ENCODE data around the gene SLC12A6.
"Not testable (repeated sequence)": the region's sequence is repeated elsewhere in the genome, so short reads cannot be mapped to it uniquely, and the experiment has no call there.

Gene SLC12A6

GRCh38 chr15:34337557-34338306, at the start of gene SLC12A6:
TSS of gene SLC12A6 (minus strand) at chr15:34337781. CDS start at chr15:34336680, 1,101 bp downstream.
- DNase-seq: peak; percentile 92

- DNase-seq: not testable (repeated sequence)
These were observed 44.4 kb upstream of the SLC12A6 start for GRCh38 chr15:34381829-34382521.

- not testable (repeated sequence) for DNase-seq
These were observed 42.9 kb upstream of the SLC12A6 start for GRCh38 chr15:34380491-34380890.

GRCh38 chr15:34376856-34377255, 39.3 kb upstream of the SLC12A6 start:
- no peak for DNase-seq

- not testable (repeated sequence) for DNase-seq
These were observed 38.0 kb upstream of the SLC12A6 start for GRCh38 chr15:34375541-34375940.

GRCh38 chr15:34374816-34375215, 37.2 kb upstream of the SLC12A6 start:
- DNase-seq: no peak

GRCh38 chr15:34373951-34374350, 36.4 kb upstream of the SLC12A6 start:
- no peak for DNase-seq

GRCh38 chr15:34370643-34371042, 33.1 kb upstream of the SLC12A6 start:
- no peak for DNase-seq

GRCh38 chr15:34370129-34370528, 32.5 kb upstream of the SLC12A6 start:
- DNase-seq: no peak

GRCh38 chr15:34367101-34368081, 29.8 kb upstream of the SLC12A6 start, which contains the start of gene LPCAT4:
TSS of gene LPCAT4 (minus strand) at chr15:34367196. CDS start at chr15:34367100, 96 bp downstream.
- peak; percentile 88 for DNase-seq

- DNase-seq: peak; percentile 36
These were observed 28.9 kb upstream of the SLC12A6 start for GRCh38 chr15:34366271-34367065.

- DNase-seq: no peak
These were observed 28.3 kb upstream of the SLC12A6 start for GRCh38 chr15:34365836-34366235.

- no peak for DNase-seq
These were observed 27.7 kb upstream of the SLC12A6 start for GRCh38 chr15:34365091-34365825.

GRCh38 chr15:34364041-34364440, 26.5 kb upstream of the SLC12A6 start:
- DNase-seq: no peak

GRCh38 chr15:34362047-34362773, 24.6 kb upstream of the SLC12A6 start:
- DNase-seq: no peak

GRCh38 chr15:34361278-34361677, 23.7 kb upstream of the SLC12A6 start:
- DNase-seq: no peak

- no peak for DNase-seq
These were observed 22.7 kb upstream of the SLC12A6 start for GRCh38 chr15:34360298-34360697.

- DNase-seq: no peak
These were observed 21.8 kb upstream of the SLC12A6 start for GRCh38 chr15:34359416-34359815.

GRCh38 chr15:34358948-34359347, 21.4 kb upstream of the SLC12A6 start:
- no peak for DNase-seq

- no peak for DNase-seq
These were observed 20.8 kb upstream of the SLC12A6 start for GRCh38 chr15:34358367-34358766.

GRCh38 chr15:34357653-34358052, 20.1 kb upstream of the SLC12A6 start:
- DNase-seq: no peak
